SK-N-MC (cell line): ENCODE data around the gene TAX1BP1.

ENCODE experiments used
- EZH2 ChIP-seq: fragments of 200-600 bp; sonication (generic); IDR thresholded peaks from one replicate; pipeline ENCODE4 v1.6.1; 2017; ENCODE audit warnings: antibody characterized with exemption
- FOXP2 ChIP-seq: optimal IDR thresholded peaks from 2 replicates; pipeline ENCODE3; 2011; ENCODE audit warnings: mild to moderate bottlenecking, moderate library complexity; ENCODE audit not compliant: insufficient read depth; ENCODE audit errors: extremely low read length, control extremely low read depth
- POLR2AphosphoS5 ChIP-seq: IDR thresholded peaks from 2 replicates; pipeline ENCODE4 v1.6.1; 2012; ENCODE audit warnings: mild to moderate bottlenecking, low read depth, low read length, borderline replicate concordance

GRCh38 chr7:27846388-27846787 is 106.4 kb downstream of the TAX1BP1 start:
- TF ChIP-seq EZH2, result no peak
- TF ChIP-seq POLR2AphosphoS5, result no peak
- no peak for TF ChIP-seq FOXP2
